Erythroblast (primary cell): Measurements from ENCODE around the gene CD36.

ENCODE experiments used
- DNase-seq, 2 experiments: peaks; one replicate each; lab custom pipeline; 2025; lab: John Stamatoyannopoulos, UW
- GATA1 ChIP-seq: IDR thresholded peaks from 2 replicates; pipeline ENCODE4 v1.6.1; 2011; ENCODE audit warnings: low read depth, mild to moderate bottlenecking, control low read depth, low read length, moderate library complexity
- POLR2A ChIP-seq: IDR thresholded peaks from 2 replicates; pipeline ENCODE4 v1.6.1; 2011; ENCODE audit warnings: mild to moderate bottlenecking, low read length

The CD36 gene

DNA sequence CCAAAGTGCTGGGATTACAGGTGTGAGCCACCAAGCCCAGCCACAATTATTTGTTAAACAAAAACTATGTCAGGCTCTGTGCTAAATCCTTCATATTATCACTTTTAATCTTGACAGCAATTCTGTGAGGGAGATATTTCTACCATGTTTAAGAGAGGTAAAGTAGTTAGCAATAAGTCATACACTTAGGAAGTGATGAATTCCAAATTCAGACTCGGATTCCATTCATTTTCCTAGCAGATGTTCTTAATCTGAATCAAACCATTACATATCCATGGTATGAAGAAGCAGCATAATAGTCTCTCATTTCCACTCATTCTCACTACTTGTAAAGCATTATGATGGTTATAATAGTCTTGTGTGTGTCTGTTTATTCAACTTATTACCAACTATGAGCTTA lies 2.9 kb upstream of the CD36 start:
- no peak for DNase-seq
- TF ChIP-seq POLR2A = no peak
- TF ChIP-seq GATA1 = no peak

DNA sequence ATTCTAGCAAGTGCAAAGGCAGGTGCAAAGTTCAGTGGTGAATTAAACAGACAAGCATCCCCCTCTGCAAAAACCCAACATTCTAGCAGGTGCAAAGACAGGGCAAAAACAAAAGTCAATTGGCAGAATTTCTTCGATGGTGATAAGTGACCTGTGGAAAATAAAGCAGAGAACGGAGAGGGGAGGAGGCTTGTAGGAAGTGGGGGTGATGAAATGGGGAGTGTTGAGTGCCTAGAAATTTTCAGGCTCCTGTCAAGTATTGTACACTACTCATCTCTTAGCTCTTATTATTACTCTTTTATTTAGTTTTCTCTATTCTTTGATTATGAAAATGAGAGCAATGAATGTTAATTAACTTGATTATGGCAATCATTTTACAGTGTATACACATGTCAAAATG lies 2.4 kb upstream of the CD36 start:
- no peak for DNase-seq
- TF ChIP-seq POLR2A (no peak), GATA1 (no peak)

DNA sequence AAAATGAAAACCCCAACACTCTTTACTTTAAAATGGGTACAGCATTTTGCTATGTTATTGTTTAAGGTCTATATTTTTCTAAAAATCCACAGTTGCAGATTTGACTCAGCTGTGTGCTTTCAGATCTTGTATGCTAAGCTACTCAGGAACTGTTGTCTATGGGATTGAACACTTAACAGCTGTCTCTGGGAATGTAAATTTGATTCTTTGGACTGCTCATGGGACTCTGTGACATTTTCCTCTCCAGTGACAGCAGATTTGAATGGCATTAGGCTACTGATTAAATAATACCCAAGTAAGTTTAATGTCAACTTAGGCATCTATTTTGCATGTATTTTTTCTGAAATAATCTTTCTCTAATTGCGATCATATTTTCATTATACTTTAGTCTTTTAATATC lies 1.7 kb upstream of the CD36 start:
- no peak for DNase-seq
- no peak for TF ChIP-seq POLR2A

DNA sequence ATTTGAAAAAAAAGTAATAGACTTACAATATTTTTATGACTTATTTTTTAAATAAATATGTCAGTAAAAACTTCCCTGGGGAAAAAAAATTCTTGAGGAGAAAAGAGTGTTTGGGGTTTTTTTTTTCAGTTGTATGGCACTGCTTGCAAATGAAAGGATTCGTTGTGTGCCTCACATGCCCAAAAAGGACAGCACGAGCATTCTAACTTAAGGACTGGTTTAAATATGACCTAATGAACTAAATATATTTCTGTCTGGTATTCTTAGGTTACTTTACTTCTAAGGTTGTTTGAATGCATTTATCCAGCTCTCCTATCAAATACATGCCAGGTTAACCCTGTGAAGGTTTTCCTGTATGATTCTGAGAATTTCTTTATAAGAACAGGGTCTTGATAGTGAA lies 988 bp upstream of the CD36 start:
- TF ChIP-seq GATA1 (no peak), POLR2A (no peak)
- DNase-seq = no peak

DNA sequence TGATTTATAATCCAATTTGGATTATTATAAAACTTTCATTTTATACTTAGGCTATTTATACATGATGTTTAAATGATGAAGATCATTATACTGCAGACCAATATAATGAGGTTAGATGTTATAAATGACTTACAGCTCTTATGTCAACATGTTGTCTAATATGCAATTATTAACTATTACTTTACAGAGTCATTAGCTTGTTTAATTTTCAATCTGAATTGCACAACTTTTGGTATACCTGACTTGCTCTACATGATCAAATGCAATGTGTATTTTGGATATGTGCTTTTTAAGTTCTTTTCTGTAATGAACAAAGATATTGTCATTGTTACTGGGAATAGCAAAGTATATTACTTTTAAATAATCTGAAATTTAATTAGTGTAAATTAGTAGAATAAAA lies 569 bp downstream of the CD36 start:
- no peak for DNase-seq
- no peak for TF ChIP-seq GATA1
- no peak for TF ChIP-seq POLR2A

DNA sequence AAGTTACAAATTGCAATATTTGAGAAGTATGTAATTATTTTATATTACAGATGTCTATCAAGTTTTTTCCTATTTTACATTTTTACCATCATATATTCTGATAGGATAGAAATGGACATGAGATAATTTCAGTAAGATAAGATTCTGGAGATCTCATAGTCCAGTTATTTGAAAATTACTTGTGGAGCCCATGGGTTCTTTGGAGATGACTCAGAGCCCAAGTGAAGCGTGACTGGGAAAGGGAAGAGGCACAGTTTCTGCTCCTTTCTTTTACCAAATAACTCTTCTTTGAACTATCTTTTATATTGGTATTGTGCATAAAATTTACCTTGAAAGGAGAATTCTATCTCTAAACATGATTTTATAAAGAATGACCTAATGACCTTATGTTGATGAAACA lies 2.4 kb downstream of the CD36 start:
- DNase-seq = no peak
- TF ChIP-seq GATA1 (no peak), POLR2A (peak; percentile 19)

DNA sequence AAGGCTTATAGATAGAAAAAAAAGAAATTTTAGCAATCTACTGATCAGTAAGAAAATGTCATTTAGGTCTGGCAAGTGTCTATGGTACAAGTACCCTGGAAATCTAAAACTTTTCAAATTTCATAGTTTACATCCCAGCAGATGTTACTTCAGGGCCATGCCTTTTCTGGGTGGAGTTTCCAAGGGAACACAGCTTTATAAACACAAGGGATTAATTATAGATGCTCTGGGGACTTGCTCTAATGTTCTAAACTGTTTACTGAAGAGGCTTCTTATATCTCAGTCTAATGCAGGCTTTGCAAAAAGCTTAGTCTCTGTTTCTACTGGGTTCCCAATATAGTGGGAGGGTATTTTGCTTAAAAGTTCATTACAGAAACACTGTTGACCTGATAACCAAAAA lies 3.1 kb downstream of the CD36 start:
- TF ChIP-seq GATA1 (no peak), POLR2A (peak; percentile 7)
- no peak for DNase-seq

DNA sequence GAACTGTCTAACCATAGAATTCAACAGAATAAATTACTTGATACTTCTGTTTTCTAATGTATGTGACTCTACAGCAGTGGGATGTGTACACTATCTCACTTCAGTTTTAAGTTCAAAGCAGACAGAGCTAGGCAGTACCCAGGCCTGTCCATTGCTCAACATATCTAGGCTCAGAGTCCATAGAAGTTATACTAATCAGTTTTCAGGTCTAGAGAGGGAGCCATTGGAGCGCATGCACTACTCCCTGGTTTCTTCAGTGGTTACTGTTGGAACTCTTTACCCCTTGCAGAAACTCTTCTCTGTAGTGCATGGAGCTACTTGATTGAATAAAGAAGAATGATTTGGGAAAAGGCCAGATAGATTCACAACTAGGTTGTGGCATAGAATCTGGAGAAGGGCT lies 4.4 kb downstream of the CD36 start:
- peak; percentile 35 to 54 for DNase-seq
- TF ChIP-seq GATA1 (no peak), POLR2A (peak; percentile 25)

DNA sequence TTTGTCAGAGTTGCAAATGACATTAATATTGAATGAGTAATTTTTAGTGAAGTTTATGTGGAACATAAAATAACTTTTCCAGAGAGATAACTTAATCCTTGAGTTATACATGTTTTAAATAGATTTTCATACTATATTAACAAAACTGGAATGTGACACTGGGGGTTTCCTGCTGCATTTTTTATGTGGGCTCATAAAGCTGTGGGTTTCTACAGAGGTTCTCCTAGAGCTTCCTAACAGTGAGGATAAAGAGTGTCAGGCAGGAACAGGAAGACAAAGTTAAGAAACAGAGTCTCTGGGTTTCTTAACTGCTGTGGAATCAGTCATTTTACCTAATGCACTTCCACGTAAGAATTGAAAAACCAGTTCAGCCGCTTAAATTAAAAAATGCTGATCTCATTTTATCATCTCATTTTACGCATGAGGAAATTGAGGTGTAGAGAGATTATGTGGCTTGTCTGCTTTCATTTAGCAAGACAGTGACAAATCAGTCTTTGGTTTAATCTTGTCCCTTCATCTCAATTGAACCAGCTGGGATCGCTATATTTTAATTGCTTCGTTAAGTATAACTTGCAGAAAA lies 5.0 kb downstream of the CD36 start:
- peak in 1 of 2 experiments; percentile 13 for DNase-seq

DNA sequence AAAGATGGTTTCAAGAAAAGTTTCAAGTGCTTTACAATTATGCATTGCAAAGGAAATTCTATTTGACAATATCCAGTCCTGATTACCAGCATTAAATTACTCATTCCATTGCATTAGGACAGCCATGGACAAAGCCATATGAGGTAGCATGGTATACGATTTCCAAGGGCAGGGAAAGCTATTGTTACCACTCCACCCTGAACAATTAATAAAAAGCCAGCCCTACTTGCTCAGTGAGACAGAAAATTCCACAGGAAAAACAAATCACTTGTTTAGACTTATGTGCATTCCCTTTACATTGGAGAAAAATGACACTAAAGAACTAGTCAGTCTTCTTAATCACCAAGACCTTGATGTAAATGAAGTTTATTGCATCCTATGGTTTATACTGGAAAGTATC lies 5.6 kb downstream of the CD36 start:
- TF ChIP-seq POLR2A (no peak), GATA1 (no peak)
- DNase-seq = no peak

More for the DNA sequence above, 5.0 kb downstream of the CD36 start:
- TF ChIP-seq POLR2A (peak; percentile 32), GATA1 (no peak)

DNA sequence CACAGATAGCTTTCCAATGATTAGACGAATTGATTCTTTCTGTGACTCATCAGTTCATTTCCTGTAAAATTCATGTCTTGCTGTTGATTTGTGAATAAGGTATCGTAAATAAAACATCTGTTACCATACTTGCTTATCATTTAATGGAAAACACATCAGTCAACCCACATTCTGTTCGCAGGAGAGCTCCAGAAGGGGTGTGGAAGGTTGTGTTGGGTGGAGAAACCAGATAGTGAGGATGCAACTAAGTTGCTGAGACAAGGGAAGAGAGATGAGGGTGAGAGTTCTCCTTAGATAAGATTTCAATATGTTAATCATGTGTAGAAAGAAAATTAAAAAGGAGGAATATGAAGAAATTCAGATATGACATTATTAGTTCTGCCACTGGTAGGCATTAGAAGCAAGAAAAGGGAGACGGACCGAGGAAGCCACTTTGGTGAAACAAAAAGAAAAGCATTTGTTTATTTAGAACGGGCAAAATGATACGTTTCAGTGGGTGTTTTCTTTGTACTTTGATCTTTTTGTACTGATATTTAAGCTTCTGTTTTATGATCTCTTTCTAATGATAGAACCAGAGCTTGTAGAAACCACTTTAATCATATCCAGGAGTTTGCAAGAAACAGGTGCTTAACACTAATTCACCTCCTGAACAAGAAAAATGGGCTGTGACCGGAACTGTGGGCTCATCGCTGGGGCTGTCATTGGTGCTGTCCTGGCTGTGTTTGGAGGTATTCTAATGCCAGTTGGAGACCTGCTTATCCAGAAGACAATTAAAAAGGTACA lies 7.8 kb downstream of the CD36 start:
- TF ChIP-seq GATA1 = peak; percentile 79
- peak; percentile 98 for TF ChIP-seq POLR2A
- DNase-seq = peak; percentile 95 to 99

DNA sequence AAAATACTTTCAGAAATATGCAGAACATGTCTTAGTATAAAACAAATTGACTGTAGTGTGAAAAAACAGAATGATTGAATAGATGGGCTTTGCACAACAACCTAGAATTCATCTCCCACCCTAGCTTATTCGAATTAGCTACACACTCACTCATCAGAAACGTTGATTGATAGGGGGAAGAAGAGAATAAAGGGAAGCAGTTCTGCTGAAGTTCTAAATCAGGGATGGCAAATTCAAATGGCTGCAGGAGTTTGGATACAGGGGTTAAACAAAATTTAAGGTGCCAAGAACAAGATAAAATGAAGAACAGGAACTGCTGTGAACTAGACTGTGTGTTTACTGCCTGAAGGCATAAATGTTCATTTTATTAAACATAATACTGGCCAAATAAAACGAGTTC lies 9.0 kb downstream of the CD36 start:
- peak; percentile 48 to 65 for DNase-seq
- TF ChIP-seq GATA1 = no peak
- no peak for TF ChIP-seq POLR2A

DNA sequence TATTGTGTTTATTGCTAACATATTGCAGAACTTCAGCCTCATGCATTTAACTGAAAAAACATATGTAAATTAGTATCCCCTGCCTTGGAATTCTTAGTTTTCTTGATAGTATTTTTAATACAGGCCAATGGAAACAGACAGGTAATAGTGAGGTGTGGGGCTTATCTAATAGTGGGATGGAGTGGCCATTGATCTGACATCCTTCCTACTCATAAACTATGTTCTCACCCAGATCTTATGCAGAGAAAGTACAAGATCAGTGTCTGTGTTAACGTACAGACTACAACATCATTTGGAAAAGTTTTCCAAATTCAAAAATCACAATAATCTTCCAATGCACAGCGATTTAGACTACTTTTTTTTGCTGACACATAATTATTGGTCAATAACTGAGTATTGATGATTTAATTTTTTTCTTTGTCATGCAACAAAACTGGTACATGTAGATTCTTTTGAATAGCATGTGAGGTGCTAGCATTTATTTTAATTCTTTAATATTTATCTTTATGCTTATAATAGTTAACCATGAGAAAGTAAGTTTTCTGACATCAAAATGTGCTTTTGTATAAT lies 9.7 kb downstream of the CD36 start:
- TF ChIP-seq GATA1 (no peak), POLR2A (peak; percentile 32)

DNA sequence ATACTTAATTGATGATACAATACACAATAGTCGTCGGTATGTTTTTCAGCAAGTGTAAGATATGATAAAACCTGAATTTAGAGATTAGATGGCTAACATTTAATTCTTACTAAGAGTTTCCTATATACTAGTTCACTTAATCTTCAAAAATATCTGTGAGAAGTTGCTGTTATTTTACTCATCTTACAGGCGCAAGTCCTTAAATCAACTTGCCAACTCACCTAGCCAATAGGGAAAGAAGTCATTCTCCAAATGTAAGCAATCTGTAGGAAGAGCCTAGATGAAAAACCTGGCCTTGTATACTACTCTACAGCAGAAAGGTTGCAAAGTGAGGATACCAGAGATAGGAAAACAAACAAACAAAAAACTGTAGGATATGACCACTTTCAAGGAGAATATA lies 10.6 kb downstream of the CD36 start:
- TF ChIP-seq POLR2A (peak; percentile 55), GATA1 (no peak)
- DNase-seq = peak; percentile 63 to 71

More for the DNA sequence above, 9.7 kb downstream of the CD36 start:
- DNase-seq = peak; percentile 28 to 68
